ENCODE results near the gene IL16. TPM values are rescaled to one million over a fixed set of nuclear protein-coding genes. Genes with fewer than 3 reads are reported as not detected.

The IL16 gene
- total RNA-seq, 4 donors from 2014 or later, result 28.1 to 40.8 (median 37.1) TPM

DNA sequence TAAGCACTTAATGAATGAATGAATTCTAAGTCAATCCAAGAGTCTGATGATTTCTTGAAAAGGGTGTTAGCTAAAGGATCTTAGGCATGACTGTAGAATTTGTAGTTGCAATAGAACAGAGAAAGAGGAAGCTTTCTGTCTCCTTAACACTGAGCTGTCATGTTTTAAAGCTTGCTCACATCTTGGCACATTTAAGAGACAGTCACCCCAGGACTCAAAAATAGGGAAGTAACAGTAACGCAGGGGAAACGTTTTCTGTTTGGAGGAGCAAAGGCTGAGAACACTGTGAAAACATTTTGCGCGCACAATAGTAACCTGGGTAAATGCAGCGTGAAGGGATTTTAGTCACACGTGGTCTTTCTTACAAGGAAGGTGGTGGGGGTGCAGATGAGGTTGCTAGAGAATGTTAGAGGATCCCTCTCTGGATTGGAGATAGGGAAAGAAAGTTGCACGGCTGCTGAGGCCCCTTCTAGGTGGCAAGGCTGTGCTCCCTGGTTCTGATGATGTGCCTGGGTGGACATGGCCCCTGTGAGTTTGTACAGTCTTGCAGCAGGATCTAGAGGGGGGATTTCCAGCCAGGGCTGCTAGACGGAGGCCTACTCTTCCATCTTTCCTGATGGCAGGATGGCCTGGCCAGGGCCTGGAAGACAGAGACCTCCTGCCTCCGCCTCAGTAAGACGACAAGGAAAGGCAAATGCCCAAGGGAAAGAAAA lies 115.2 kb downstream of the IL16 start:
- TF ChIP-seq, protein P1, sequence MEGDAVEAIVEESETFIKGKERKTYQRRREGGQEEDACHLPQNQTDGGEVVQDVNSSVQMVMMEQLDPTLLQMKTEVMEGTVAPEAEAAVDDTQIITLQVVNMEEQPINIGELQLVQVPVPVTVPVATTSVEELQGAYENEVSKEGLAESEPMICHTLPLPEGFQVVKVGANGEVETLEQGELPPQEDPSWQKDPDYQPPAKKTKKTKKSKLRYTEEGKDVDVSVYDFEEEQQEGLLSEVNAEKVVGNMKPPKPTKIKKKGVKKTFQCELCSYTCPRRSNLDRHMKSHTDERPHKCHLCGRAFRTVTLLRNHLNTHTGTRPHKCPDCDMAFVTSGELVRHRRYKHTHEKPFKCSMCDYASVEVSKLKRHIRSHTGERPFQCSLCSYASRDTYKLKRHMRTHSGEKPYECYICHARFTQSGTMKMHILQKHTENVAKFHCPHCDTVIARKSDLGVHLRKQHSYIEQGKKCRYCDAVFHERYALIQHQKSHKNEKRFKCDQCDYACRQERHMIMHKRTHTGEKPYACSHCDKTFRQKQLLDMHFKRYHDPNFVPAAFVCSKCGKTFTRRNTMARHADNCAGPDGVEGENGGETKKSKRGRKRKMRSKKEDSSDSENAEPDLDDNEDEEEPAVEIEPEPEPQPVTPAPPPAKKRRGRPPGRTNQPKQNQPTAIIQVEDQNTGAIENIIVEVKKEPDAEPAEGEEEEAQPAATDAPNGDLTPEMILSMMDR (IDR thresholded peaks at IDR 0.05; ENCODE audit: low read depth), result no peak

DNA sequence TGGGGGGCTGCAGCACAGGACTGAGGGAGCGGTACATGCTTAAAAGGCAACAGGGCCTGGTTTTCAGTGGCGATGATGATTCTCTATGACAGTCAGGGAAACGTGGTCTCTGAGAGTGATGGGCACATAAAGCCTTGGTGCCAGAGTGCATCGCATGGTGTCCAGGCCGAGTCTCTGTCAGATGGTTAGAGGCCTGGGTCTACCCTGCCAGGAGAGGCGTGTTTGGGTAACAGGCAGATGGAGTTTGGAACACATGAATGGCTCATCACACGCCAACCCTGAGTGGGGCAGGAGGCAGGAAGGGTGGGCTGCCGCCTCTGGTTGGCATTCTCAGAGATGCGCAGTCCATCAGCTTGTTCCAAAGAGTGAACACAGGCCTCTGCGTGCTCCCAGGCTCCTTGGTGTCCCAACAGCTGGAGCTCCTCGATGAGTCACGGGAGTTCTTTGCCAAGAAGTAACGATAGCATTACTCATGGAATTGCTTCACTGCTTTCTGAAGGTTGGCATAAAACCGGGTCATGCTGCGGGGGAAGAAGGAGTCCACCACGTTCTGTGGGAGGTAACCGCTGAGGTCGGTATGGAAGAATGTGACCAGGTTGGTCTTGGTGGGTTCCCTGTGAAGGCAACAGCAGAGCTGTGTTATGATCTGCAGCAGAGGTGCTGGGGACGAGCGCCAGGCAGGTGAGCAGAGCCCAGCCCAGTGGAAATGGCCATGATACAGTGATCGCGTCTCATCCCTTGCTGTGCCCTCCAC lies 116.3 kb downstream of the IL16 start:
- TF ChIP-seq, protein P1 (IDR thresholded peaks at IDR 0.05; ENCODE audit: low read depth), result no peak

DNA sequence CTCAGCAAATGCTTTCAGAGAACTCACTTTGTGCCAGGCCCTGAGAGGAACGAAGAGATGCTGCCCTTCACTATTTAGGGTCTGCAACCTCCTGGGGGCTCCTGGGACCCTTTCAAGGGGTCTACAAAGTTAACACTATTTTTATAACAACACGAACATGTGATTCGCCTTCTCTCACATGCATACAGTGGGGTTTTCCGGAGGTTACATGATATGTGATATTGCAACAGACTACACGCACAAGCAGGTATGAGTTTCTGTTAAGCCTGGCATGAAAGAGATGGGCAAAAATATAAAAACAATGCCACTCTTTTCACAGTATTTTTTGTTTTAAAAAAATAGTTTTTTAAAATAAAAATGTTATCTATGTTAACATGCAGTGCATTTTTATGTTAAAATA lies 117.0 kb downstream of the IL16 start:
- TF ChIP-seq, protein P1 (IDR thresholded peaks at IDR 0.05; ENCODE audit: low read depth), result no peak

DNA sequence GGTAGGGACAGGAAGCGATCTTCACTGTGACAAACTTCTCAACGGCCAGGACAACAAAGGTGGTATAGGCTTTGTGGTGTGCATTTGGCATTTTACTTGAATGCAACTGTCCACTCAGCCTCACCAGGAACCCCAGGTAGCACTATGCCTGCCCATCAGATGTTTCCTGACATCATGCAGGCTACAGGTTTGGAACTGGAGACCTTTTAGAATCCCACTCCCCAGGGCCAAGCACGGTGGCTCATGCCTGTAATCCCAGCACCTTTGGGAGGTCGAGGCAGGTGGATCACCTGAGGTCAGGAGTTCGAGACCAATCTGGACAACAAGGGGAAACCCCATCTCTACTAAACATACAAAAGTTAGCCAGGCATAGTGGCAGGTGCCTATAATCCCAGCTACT lies 117.7 kb downstream of the IL16 start:
- TF ChIP-seq, protein P1 (IDR thresholded peaks at IDR 0.05; ENCODE audit: low read depth), result no peak

DNA sequence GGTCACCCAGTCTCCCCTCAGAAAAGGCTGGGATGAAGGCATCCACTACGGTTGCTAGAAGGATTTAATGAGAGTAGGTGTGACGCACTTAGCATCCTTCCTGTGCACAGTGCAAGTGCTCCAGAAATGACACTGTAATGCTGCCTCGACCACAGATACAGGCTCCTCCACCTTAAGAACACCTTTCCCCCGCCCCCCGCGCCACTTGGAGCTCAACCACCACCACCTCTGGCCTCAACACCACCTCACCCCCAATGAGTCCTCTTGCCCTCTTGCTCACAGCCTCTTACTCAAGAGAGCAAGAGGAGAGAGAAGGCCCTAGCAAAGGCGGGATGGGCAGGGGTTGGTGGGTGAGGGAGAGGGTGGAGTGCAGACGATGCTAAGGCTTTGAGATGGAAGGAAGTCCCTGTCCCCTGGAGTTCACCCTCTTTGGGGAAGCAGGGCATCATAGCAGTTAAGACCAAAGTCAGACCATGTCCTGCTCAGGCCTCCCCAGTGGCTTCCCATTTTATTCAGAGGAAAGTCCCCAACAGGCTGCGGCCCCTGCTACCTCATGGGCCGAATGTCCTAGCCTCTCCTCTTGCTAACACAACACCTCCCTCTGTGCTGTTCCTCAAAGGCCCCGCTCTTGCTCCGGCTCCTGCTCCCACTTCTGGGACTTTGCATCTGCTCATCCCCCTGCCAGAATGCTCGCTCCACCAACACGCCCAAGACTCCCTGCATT lies 118.9 kb downstream of the IL16 start:
- TF ChIP-seq, protein P1 (IDR thresholded peaks at IDR 0.05; ENCODE audit: low read depth), result no peak

DNA sequence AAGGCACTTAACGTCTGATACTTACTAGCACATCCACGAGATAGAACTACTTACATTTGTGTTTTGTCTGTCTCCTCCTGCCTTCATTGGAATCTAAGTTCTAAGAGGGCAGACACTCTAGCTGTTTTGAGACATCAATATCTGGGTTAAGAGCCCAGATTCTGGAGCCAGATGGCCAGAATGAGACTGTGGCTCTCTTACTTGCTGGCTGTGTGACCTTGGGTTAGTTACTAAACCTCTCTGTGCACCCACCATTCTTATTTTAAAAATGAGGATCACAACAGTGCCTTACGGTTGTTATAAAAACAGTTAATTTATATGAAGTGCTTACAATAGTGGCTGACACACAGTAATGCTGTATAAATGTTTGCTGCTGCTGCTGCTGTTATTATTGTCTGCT lies 119.6 kb downstream of the IL16 start:
- TF ChIP-seq, protein P1 (IDR thresholded peaks at IDR 0.05; ENCODE audit: low read depth), result no peak

DNA sequence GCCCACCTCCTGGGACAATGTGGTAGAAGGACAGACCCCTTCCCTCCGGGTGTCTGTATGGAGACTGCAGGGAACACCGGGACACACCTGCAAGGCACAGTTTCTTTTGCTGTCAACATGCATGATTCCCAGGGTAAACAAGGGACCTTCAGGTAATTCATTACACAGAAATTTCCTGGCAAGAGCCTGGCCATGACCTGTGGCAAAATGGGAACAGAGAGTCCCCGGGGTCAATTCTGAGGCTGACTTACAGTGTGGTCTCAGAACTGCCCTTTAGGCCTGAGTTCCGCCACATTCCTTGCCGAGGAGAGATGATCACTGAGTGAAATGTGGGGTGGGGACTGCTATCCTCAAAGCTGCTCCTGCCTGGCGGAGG lies 121.0 kb downstream of the IL16 start:
- TF ChIP-seq, protein P1 (IDR thresholded peaks at IDR 0.05; ENCODE audit: low read depth), result no peak
